IMR-90 (cell line): ENCODE results near the gene KRTAP29-1. TPM values are rescaled to one million over a fixed set of nuclear protein-coding genes. Genes with fewer than 3 reads are reported as not detected.

ENCODE experiments used
- ATAC-seq: fragments of 200-7000 bp; cut with Tn5 transposase; 2 replicates; pipeline ENCODE4 v1.9.1; 2020; ENCODE audit warnings: low read depth, mild to moderate bottlenecking, moderate library complexity
- BruUV-seq: library from RNA; stranded (reverse); fragments of 400-500 nt; replicated peaks from 2 replicates; lab custom pipeline; 2021; lab: Mats Ljungman, UMichigan
- CTCF ChIA-PET: fragments of 300-600 bp; formaldehyde crosslinking; extraction: SDS; loops from one replicate; lab custom pipeline; 2021; ENCODE audit warnings: antibody characterized with exemption; lab: Yijun Ruan, JAX
- POLR2A ChIA-PET: fragments of 300-600 bp; sonication (Branson Sonifier 250); formaldehyde crosslinking; loops from one replicate; lab custom pipeline; 2022; ENCODE audit warnings: antibody characterized with exemption; ENCODE audit not compliant: unreplicated experiment; lab: Charles Lee
- DNase-seq: peaks from one replicate; pipeline ENCODE4 v3.0.0; 2013
- H2AFZ ChIP-seq: replicated peaks from 2 replicates; pipeline ENCODE3; 2013; ENCODE audit warnings: low read length, mild to moderate bottlenecking; ENCODE audit not compliant: poor library complexity
- H2AK5ac ChIP-seq: 2 replicates; pipeline ENCODE4 v1.6.1; 2013; ENCODE audit warnings: low read depth, low read length, inconsistent platforms
- H2AK9ac ChIP-seq: replicated peaks from 2 replicates; pipeline ENCODE3; 2013; ENCODE audit warnings: mild to moderate bottlenecking, low read depth, low read length, moderate library complexity; ENCODE audit not compliant: poor library complexity
- H2BK120ac ChIP-seq: 2 replicates; pipeline ENCODE4 v1.6.1; 2013; ENCODE audit warnings: low read depth, low read length, inconsistent platforms
- H2BK15ac ChIP-seq: 3 replicates; pipeline ENCODE4 v1.6.1; 2013; ENCODE audit warnings: low read depth, low read length, inconsistent platforms
- H2BK20ac ChIP-seq: 2 replicates; pipeline ENCODE4 v1.6.1; 2013; ENCODE audit warnings: low read depth, mild to moderate bottlenecking, inconsistent platforms, low read length, moderate library complexity
- H2BK5ac ChIP-seq: 2 replicates; pipeline ENCODE4 v1.6.1; 2013; ENCODE audit warnings: mild to moderate bottlenecking, low read depth, low read length, inconsistent platforms; ENCODE audit not compliant: poor library complexity, severe bottlenecking
- H3K14ac ChIP-seq: replicated peaks from 2 replicates; pipeline ENCODE4 v1.6.1; 2013; ENCODE audit warnings: low read depth, low read length, inconsistent platforms
- H3K18ac ChIP-seq: 2 replicates; pipeline ENCODE4 v1.6.1; 2013; ENCODE audit warnings: low read depth, low read length, control low read depth
- H3K23ac ChIP-seq: 2 replicates; pipeline ENCODE4 v1.6.1; 2013; ENCODE audit warnings: low read depth, low read length, inconsistent platforms
- H3K27ac ChIP-seq: 2 replicates; pipeline ENCODE4 v1.5.1; 2013; ENCODE audit warnings: mild to moderate bottlenecking, control low read depth, low read length; ENCODE audit not compliant: insufficient read depth
- H3K27me3 ChIP-seq: 2 replicates; pipeline ENCODE4 v1.6.1; 2013; ENCODE audit warnings: low read length; ENCODE audit not compliant: control insufficient read depth, insufficient read depth
- H3K36me3 ChIP-seq: 2 replicates; pipeline ENCODE4 v1.6.1; 2013; ENCODE audit warnings: low read length, mixed read lengths; ENCODE audit not compliant: control insufficient read depth, insufficient read depth
- H3K4ac ChIP-seq: 2 replicates; pipeline ENCODE4 v1.6.1; 2013; ENCODE audit warnings: low read depth, low read length, inconsistent platforms
- H3K4me1 ChIP-seq: 2 replicates; pipeline ENCODE4 v1.6.1; 2013; ENCODE audit warnings: low read length, mixed read lengths; ENCODE audit not compliant: control insufficient read depth, insufficient read depth
- H3K4me2 ChIP-seq: 2 replicates; pipeline ENCODE4 v1.6.1; 2013; ENCODE audit warnings: low read depth, mild to moderate bottlenecking, control low read depth, low read length, moderate library complexity
- H3K4me3 ChIP-seq: 2 replicates; pipeline ENCODE4 v1.5.1; 2013; ENCODE audit warnings: low read depth, mild to moderate bottlenecking, control low read depth, low read length, moderate library complexity; ENCODE audit not compliant: insufficient read depth
- H3K56ac ChIP-seq: 2 replicates; pipeline ENCODE4 v1.6.1; 2013; ENCODE audit warnings: low read length, inconsistent platforms; ENCODE audit not compliant: insufficient read depth; ENCODE audit errors: extremely low read depth
- H3K79me1 ChIP-seq, 2 experiments: 2 replicates each; pipeline ENCODE4 v1.6.1; 2013; ENCODE audit warnings: low read length in 2 of 2, inconsistent platforms in 1 of 2, low read depth in 1 of 2
- H3K9ac ChIP-seq: 2 replicates; pipeline ENCODE4 v1.6.1; 2013; ENCODE audit warnings: low read depth, low read length, control low read depth
- H3K9me1 ChIP-seq: 2 replicates; pipeline ENCODE4 v1.6.1; 2013; ENCODE audit warnings: low read length, inconsistent platforms; ENCODE audit not compliant: insufficient read depth
- H3K9me3 ChIP-seq: 2 replicates; pipeline ENCODE4 v1.6.1; 2013; ENCODE audit warnings: low read length; ENCODE audit not compliant: control insufficient read depth, insufficient read depth
- H4K20me1 ChIP-seq: 2 replicates; pipeline ENCODE4 v1.6.1; 2013; ENCODE audit warnings: low read length, inconsistent platforms; ENCODE audit not compliant: insufficient read depth
- H4K5ac ChIP-seq: 2 replicates; pipeline ENCODE4 v1.6.1; 2013; ENCODE audit warnings: mild to moderate bottlenecking, low read depth, low read length, control low read depth
- H4K8ac ChIP-seq, 2 experiments: 2 replicates each; pipeline ENCODE4 v1.6.1; 2013; ENCODE audit warnings: low read depth in 2 of 2, low read length in 2 of 2, control low read depth in 1 of 2, inconsistent platforms in 1 of 2
- H4K91ac ChIP-seq: 2 replicates; pipeline ENCODE4 v1.6.1; 2013; ENCODE audit warnings: low read depth, low read length, inconsistent platforms; ENCODE audit not compliant: insufficient read depth
- BHLHE40 ChIP-seq: fragments of 150-350 bp; IDR thresholded peaks from 2 replicates; pipeline ENCODE4 v1.6.1; 2016; ENCODE audit warnings: mild to moderate bottlenecking, low read depth, low read length
- CEBPB ChIP-seq: IDR thresholded peaks from 2 replicates; pipeline ENCODE4 v1.6.1; 2012; ENCODE audit warnings: low read depth, low read length, improper control_type of control experiment
- CHD1 ChIP-seq: IDR thresholded peaks from 2 replicates; pipeline ENCODE4 v1.6.1; 2012; ENCODE audit warnings: low read depth, low read length, improper control_type of control experiment
- FOS ChIP-seq: fragments of 150-350 bp; IDR thresholded peaks from 2 replicates; pipeline ENCODE4 v1.6.1; 2016; ENCODE audit warnings: low read depth, low read length
- MAFK ChIP-seq: IDR thresholded peaks from 2 replicates; pipeline ENCODE4 v1.6.1; 2012; ENCODE audit warnings: low read depth, low read length, improper control_type of control experiment
- MAZ ChIP-seq: IDR thresholded peaks from 2 replicates; pipeline ENCODE4 v1.6.1; 2012; ENCODE audit warnings: low read depth, mild to moderate bottlenecking, low read length, improper control_type of control experiment, moderate library complexity, borderline replicate concordance
- MXI1 ChIP-seq: IDR thresholded peaks from 2 replicates; pipeline ENCODE4 v1.6.1; 2012; ENCODE audit warnings: low read depth, mild to moderate bottlenecking, low read length, moderate library complexity, borderline replicate concordance
- RAD21 ChIP-seq: IDR thresholded peaks from 2 replicates; pipeline ENCODE4 v1.6.1; 2012; ENCODE audit warnings: low read length, improper control_type of control experiment
- RCOR1 ChIP-seq: IDR thresholded peaks from 2 replicates; pipeline ENCODE4 v1.6.1; 2012; ENCODE audit warnings: mild to moderate bottlenecking, low read length, improper control_type of control experiment; ENCODE audit not compliant: insufficient replicate concordance
- RFX5 ChIP-seq: IDR thresholded peaks from 2 replicates; pipeline ENCODE4 v1.8.0; 2012; ENCODE audit warnings: low read depth, mild to moderate bottlenecking, low read length, moderate library complexity
- WGBS, 2 experiments: methylation state at CpG; one replicate each; pipeline versions ENCODE4 v1.1.5 to v1.1.7; 2013; ENCODE audit warnings: missing lambda C conversion rate in 2 of 2; ENCODE audit not compliant: insufficient read length in 1 of 2; ENCODE audit errors: extremely low coverage in 2 of 2; 5-methylcytosine and 5-hydroxymethylcytosine counted together
- dilution Hi-C: fragments of 300-500 bp; cut with HindIII; formaldehyde crosslinking; loops from one replicate; pipeline ENCODE4 v1.14.3; 2018; ENCODE audit warnings: low sequenced_read_pairs; ENCODE audit not compliant: unreplicated experiment
- in situ Hi-C: fragments of 300-500 bp; cut with MboI; formaldehyde crosslinking; loops from 3 replicates; pipeline ENCODE4 v1.14.3; 2019; ENCODE audit warnings: low sequenced_read_pairs, inconsistent platforms, mixed read lengths
- intact Hi-C: fragments of 100-400 bp; cut with micrococcal nuclease; formaldehyde crosslinking; loops from 2 replicates; pipeline ENCODE4 v1.10.0; 2022
- polyA plus RNA-seq, 3 experiments: library from polyadenylated mRNA; depleted of rRNA; stranded (reverse); fragments of >200 nt; gene quantifications; 2 replicates each; pipeline ENCODE4 v1.2.3, GENCODE V29; 2012; ENCODE audit warnings: low replicate concordance in 1 of 3
- total RNA-seq: library from RNA; depleted of rRNA; stranded (reverse); fragments of >200 nt; gene quantifications from 2 replicates; pipeline ENCODE4 v1.2.3, GENCODE V29; 2012
- TF ChIP-seq, protein P1 (sequence below): fragments of 150-350 bp; IDR thresholded peaks from 2 replicates; pipeline ENCODE4 v1.6.1; 2016; ENCODE audit warnings: low read depth, mild to moderate bottlenecking, low read length, moderate library complexity, borderline replicate concordance

KRTAP29-1 gene
- total and polyA plus RNA-seq, 2 of the 4 experiments (the other 2 are of a cell fraction): not detected

DNA sequence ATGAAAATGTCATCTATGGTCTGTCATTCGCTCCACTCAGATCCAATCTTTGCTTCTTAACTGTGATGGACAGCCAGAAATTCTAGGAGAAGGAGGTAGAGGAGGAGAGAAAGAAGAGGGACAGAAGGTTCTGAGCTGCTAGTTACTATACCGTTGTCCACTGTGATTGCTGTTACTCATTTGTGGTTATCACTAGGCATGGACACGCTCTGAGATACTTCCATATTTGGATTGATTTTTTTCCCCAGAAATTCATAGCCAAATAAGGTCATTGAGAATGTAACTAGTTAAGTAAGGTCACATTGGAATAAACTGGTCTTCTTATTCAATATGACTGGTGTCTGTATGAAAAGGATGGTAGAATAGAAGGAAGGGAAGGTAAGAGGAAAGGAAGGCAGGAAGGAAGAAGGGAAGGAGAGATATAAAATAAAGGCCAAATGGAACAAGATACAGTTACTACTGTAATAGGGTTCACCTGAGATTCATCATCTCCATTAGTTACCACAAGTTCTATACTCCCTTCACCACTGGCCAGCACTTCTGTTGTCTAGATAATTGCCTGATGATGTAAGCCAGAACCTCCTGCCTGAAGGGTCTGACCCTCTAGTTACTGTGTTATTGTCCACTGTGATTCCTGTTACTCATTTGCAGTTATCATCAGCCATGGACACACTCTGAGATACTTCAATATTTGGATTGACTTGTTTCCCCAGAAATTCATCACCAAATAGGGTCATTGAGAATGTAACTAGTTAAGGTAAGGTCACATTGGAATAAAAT is 24.3 kb downstream of the KRTAP29-1 start:
- ATAC-seq: no peak
- intact Hi-C loops: loop anchor here (2.0 kb wide), 1 partner anchor 14 kb away; the partner anchor contains the start of gene KRTAP9-6
- dilution Hi-C loops: no loop called here

More for the DNA sequence above, 24.3 kb downstream of the KRTAP29-1 start:
- Histone ChIP-seq H2BK15ac (peak overlapping the region; percentile 85; the same call in 2 of the 3 replicates), H2AK9ac (no peak overlapping the region), H3K27me3 (peaks cover 5% of the 10 kb centered on the region), H3K79me1 (no peaks in the 10 kb centered on the region), H3K23ac (no peak overlapping the region), H3K18ac (no peak overlapping the region; the same call in 1 of the 2 replicates), H4K20me1 (no peaks in the 10 kb centered on the region), H3K56ac (no peak overlapping the region), H3K4me3 (no peak overlapping the region), H3K4me1 (peaks cover under 1% of the 10 kb centered on the region; the same call in 1 of the 2 replicates), H2BK20ac (peak overlapping the region; percentile 67; the same call in 1 of the 2 replicates), H4K5ac (no peak overlapping the region), H3K9me1 (peaks cover under 1% of the 10 kb centered on the region), H2BK5ac (peak overlapping the region; percentile 30), H3K4me2 (no peak overlapping the region), H3K9ac (no peak overlapping the region), H3K9me3 (no peaks in the 10 kb centered on the region), H2BK120ac (peak overlapping the region; percentile 64), H3K36me3 (no peaks in the 10 kb centered on the region), H3K27ac (no peak overlapping the region), H2AFZ (no peak overlapping the region), H4K91ac (peak overlapping the region; percentile 55; the same call in 1 of the 2 replicates), H3K14ac (peak overlapping the region; percentile 82), H2AK5ac (no peak overlapping the region), H3K4ac (peak overlapping the region; percentile 56; the same call in 1 of the 2 replicates), H4K8ac (0 out of 4 replicates have a peak overlapping the region, but pooled peaks of 1 of the 2 experiments have one; percentile 29)
- ChIA-PET POLR2A (no interaction called here), CTCF (no interaction called here)
- TF ChIP-seq RCOR1 (no peak), RFX5 (no peak), FOS (no peak), MAFK (no peak), RAD21 (no peak), CEBPB (no peak), CHD1 (no peak), MXI1 (no peak), BHLHE40 (no peak), MAZ (no peak)
- TF ChIP-seq, protein P1, sequence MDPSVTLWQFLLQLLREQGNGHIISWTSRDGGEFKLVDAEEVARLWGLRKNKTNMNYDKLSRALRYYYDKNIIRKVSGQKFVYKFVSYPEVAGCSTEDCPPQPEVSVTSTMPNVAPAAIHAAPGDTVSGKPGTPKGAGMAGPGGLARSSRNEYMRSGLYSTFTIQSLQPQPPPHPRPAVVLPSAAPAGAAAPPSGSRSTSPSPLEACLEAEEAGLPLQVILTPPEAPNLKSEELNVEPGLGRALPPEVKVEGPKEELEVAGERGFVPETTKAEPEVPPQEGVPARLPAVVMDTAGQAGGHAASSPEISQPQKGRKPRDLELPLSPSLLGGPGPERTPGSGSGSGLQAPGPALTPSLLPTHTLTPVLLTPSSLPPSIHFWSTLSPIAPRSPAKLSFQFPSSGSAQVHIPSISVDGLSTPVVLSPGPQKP: no peak
- in situ Hi-C loops: no loop called here
- WGBS, 2 experiments: 100% methylated on average over 1 of the region's 3 CpGs; no CpG with 5 or more reads in 1 of the 2 experiments
- BruUV-seq: no TSS peak
- no peak for DNase-seq
